KMS-11 (cell line): ENCODE data around the gene DDX31.

Experiments used
- H2AFZ ChIP-seq: fragments of 200-600 bp; sonication (generic); 2 replicates; pipeline ENCODE4 v1.6.1; 2016; ENCODE audit warnings: antibody characterized with exemption, mixed run types, low read depth
- H3K27ac ChIP-seq: fragments of 200-600 bp; sonication (generic); 2 replicates; pipeline ENCODE4 v1.6.1; 2016; ENCODE audit warnings: mild to moderate bottlenecking, mixed run types
- H3K27me3 ChIP-seq: fragments of 200-600 bp; sonication (generic); 2 replicates; pipeline ENCODE4 v1.6.1; 2017; ENCODE audit warnings: mild to moderate bottlenecking, low read depth, mixed run types, moderate library complexity; ENCODE audit not compliant: insufficient read depth
- H3K36me3 ChIP-seq: fragments of 200-600 bp; sonication (generic); 2 replicates; pipeline ENCODE4 v1.6.1; 2017; ENCODE audit warnings: mild to moderate bottlenecking, mixed run types; ENCODE audit not compliant: insufficient read depth
- H3K4me1 ChIP-seq: fragments of 200-600 bp; sonication (generic); 2 replicates; pipeline ENCODE4 v1.6.1; 2016; ENCODE audit warnings: mild to moderate bottlenecking, low read depth, mixed run types; ENCODE audit not compliant: poor library complexity, severe bottlenecking
- H3K4me2 ChIP-seq: fragments of 200-600 bp; sonication (generic); 2 replicates; pipeline ENCODE4 v1.7.0; 2016; ENCODE audit warnings: mild to moderate bottlenecking, mixed run types
- H3K4me3 ChIP-seq: fragments of 200-600 bp; sonication (generic); IDR thresholded peaks from 2 replicates; pipeline ENCODE4 v1.6.1; 2017; ENCODE audit warnings: low read depth, low read length, mixed read lengths; ENCODE audit not compliant: insufficient read depth
- H3K79me2 ChIP-seq: fragments of 200-600 bp; sonication (generic); 2 replicates; pipeline ENCODE4 v1.6.1; 2016; ENCODE audit warnings: low read depth, mixed run types; ENCODE audit not compliant: insufficient read depth
- H3K9ac ChIP-seq: fragments of 200-600 bp; sonication (generic); 2 replicates; pipeline ENCODE4 v1.6.1; 2016; ENCODE audit warnings: mild to moderate bottlenecking, mixed run types
- H4K20me1 ChIP-seq: fragments of 200-600 bp; sonication (generic); 2 replicates; pipeline ENCODE4 v1.6.1; 2016; ENCODE audit warnings: mild to moderate bottlenecking, mixed run types; ENCODE audit not compliant: insufficient read depth
- CTCF ChIP-seq: fragments of 200-600 bp; sonication (generic); conservative IDR thresholded peaks from 2 replicates; pipeline ENCODE4 v1.6.1; 2017; ENCODE audit warnings: low read depth, mild to moderate bottlenecking, antibody characterized with exemption, low read length, moderate library complexity, mixed read lengths

DDX31 gene

DNA sequence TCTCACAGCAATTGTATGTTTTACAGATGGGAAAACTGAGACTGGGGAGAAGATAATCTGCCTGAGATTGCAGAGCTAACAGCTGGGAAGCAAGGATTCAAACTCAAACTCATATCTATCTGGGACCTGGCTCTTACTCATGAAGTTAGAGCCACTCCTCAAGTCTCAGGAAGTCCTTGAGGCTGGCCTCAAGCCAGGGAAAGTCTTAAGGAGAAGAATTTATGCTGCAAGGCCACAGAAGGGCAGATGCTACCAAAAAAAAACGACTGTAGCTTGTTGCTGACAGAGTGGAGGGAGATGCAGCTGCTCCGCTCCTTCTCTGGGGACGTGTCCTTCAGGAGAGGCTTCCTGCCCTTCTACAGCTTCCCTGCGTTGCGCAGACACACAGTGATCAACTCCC is 47.6 kb downstream of the DDX31 start:
- Histone ChIP-seq H3K4me2 (no peak overlapping the region), H3K9ac (no peak overlapping the region), H4K20me1 (no peaks in the 10 kb centered on the region), H3K27me3 (no peaks in the 10 kb centered on the region), H3K79me2 (no peaks in the 10 kb centered on the region), H3K36me3 (no peaks in the 10 kb centered on the region; the same call in 1 of the 2 replicates), H3K4me1 (peaks cover 11% of the 10 kb centered on the region), H2AFZ (no peak overlapping the region), H3K4me3 (no peak overlapping the region), H3K27ac (no peak overlapping the region)
- no peak for TF ChIP-seq CTCF

- H3K36me3 ChIP-seq: no peaks in the 10 kb centered on the region; the same call in 1 of the 2 replicates
- H3K27me3 ChIP-seq: no peaks in the 10 kb centered on the region
- TF ChIP-seq CTCF: no peak
- H3K4me1 ChIP-seq: peaks cover 55% of the 10 kb centered on the region
- H2AFZ ChIP-seq: no peak overlapping the region
- H4K20me1 ChIP-seq: no peaks in the 10 kb centered on the region
- no peak overlapping the region for H3K9ac ChIP-seq
- no peaks in the 10 kb centered on the region for H3K79me2 ChIP-seq
- no peak overlapping the region for H3K4me3 ChIP-seq
- H3K27ac ChIP-seq: no peak overlapping the region
- peak overlapping the region; percentile 15; the same call in 1 of the 2 replicates for H3K4me2 ChIP-seq
These were observed 53.1 kb downstream of the DDX31 start for GRCh38 chr9:132616725-132617124.

GRCh38 chr9:132615774-132616173 is 54.0 kb downstream of the DDX31 start:
- Histone ChIP-seq H3K36me3 (no peaks in the 10 kb centered on the region; the same call in 1 of the 2 replicates), H3K27me3 (no peaks in the 10 kb centered on the region), H3K9ac (no peak overlapping the region), H2AFZ (no peak overlapping the region), H3K79me2 (no peaks in the 10 kb centered on the region), H3K4me1 (peaks cover 55% of the 10 kb centered on the region), H4K20me1 (no peaks in the 10 kb centered on the region), H3K27ac (peak overlapping the region; percentile 65; the same call in 1 of the 2 replicates), H3K4me3 (no peak overlapping the region), H3K4me2 (peak overlapping the region; percentile 66; the same call in 1 of the 2 replicates)
- no peak for TF ChIP-seq CTCF

DNA sequence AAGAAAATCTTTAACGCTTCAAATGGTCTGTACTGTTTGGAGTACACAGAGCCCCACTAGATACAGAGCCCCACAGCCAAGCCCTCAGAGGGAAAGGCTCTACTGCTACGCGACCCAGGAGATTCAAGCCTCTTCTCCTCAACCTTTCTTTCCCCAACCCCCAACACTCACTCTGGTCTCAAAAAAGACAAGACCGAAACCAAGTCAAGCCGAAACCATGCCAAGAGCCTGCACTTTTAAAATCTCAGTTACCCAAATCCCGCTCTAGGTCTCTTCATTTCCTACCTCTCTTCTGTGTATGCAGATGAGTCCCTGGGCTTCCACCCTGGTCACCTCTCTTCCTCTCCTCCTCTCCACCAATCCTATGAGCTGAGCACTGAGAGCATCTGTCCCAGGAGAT is 55.5 kb downstream of the DDX31 start:
- Histone ChIP-seq H3K9ac (no peak overlapping the region), H3K4me2 (peak overlapping the region; percentile 66), H4K20me1 (no peaks in the 10 kb centered on the region), H3K36me3 (peaks cover 4% of the 10 kb centered on the region; the same call in 1 of the 2 replicates), H3K4me1 (peaks cover 55% of the 10 kb centered on the region), H3K79me2 (no peaks in the 10 kb centered on the region), H2AFZ (no peak overlapping the region), H3K4me3 (no peak overlapping the region), H3K27me3 (no peaks in the 10 kb centered on the region), H3K27ac (peak overlapping the region; percentile 65)
- TF ChIP-seq CTCF: no peak
